CD14-positive monocyte (primary cell): ENCODE results near the gene LARP1. TPM values are rescaled to one million over a fixed set of nuclear protein-coding genes. Genes with fewer than 3 reads are reported as not detected.
A peak's percentile ranks its signal among the peaks of the same experiment; 100 is the strongest.

Experiments used
- DNase-seq, 3 donors: peaks; one replicate each; pipeline ENCODE4 v3.0.0-alpha.2; 2011 to 2022
- H2AFZ ChIP-seq: 2 replicates; pipeline ENCODE4 v1.6.0; 2012; ENCODE audit warnings: mild to moderate bottlenecking, low read depth, low read length, inconsistent platforms; ENCODE audit not compliant: insufficient read depth, poor library complexity, severe bottlenecking
- H3K27ac ChIP-seq, 2 donors: 1 replicate in 1 of 2; 2 replicates in 1 of 2; pipeline ENCODE4 v1.5.1; 2012 to 2013; ENCODE audit warnings: low read length in 2 of 2, control low read depth in 1 of 2, inconsistent platforms in 1 of 2, low read depth in 1 of 2, mild to moderate bottlenecking in 1 of 2
- H3K27me3 ChIP-seq, 2 donors: one replicate each; pipeline versions ENCODE4 v1.6.0 to v1.6.1; 2011 to 2013; ENCODE audit warnings: low read length in 2 of 2; ENCODE audit not compliant: control insufficient read depth in 2 of 2, insufficient read depth in 2 of 2
- H3K36me3 ChIP-seq, 2 donors: replicated peaks in 1 of 2; 1 replicate in 1 of 2; 2 replicates in 1 of 2; pipeline versions ENCODE4 v1.5.1 to v1.6.1; 2012 to 2013; ENCODE audit warnings: low read length in 2 of 2, control low read depth in 1 of 2, inconsistent platforms in 1 of 2, mild to moderate bottlenecking in 1 of 2; ENCODE audit not compliant: insufficient read depth in 2 of 2, control insufficient read depth in 1 of 2
- H3K4me1 ChIP-seq, 2 donors: 1 replicate in 1 of 2; 2 replicates in 1 of 2; pipeline versions ENCODE4 v1.5.1 to v1.6.1; 2012 to 2013; ENCODE audit warnings: low read length in 2 of 2, control low read depth in 1 of 2, inconsistent platforms in 1 of 2, mild to moderate bottlenecking in 1 of 2, moderate library complexity in 1 of 2; ENCODE audit not compliant: insufficient read depth in 2 of 2, control insufficient read depth in 1 of 2
- H3K4me2 ChIP-seq: replicated peaks from 2 replicates; pipeline ENCODE3; 2012; ENCODE audit warnings: low read length, moderate library complexity, mild to moderate bottlenecking; ENCODE audit not compliant: poor library complexity, severe bottlenecking; ENCODE audit errors: extremely low read depth
- H3K4me3 ChIP-seq, 3 experiments: fragments of 200-600 bp in 1 of 3; sonication (generic) in 1 of 3; replicated peaks in 1 of 3; 1 replicate in 2 of 3; 2 replicates in 1 of 3; pipeline ENCODE4 v1.5.1; 2011 to 2013; ENCODE audit warnings: low read length in 3 of 3, mild to moderate bottlenecking in 3 of 3, control low read depth in 2 of 3, low read depth in 2 of 3, inconsistent platforms in 1 of 3, moderate library complexity in 1 of 3
- H3K79me2 ChIP-seq: 2 replicates; pipeline ENCODE4 v1.6.0; 2012; ENCODE audit warnings: mild to moderate bottlenecking, control low read depth, inconsistent platforms, low read length, moderate library complexity; ENCODE audit not compliant: insufficient read depth
- H3K9ac ChIP-seq: 2 replicates; pipeline ENCODE4 v1.6.0; 2017; ENCODE audit warnings: low read length, mild to moderate bottlenecking; ENCODE audit not compliant: insufficient read depth, poor library complexity, severe bottlenecking
- H3K9me3 ChIP-seq, 2 donors: replicated peaks in 1 of 2; 1 replicate in 1 of 2; 2 replicates in 1 of 2; pipeline versions ENCODE4 v1.5.1 to v1.6.1; 2012 to 2013; ENCODE audit warnings: low read length in 2 of 2, control low read depth in 1 of 2; ENCODE audit not compliant: control insufficient read depth in 1 of 2, insufficient read depth in 1 of 2
- H4K20me1 ChIP-seq: 2 replicates; pipeline ENCODE4 v1.6.0; 2012; ENCODE audit warnings: mild to moderate bottlenecking, low read length, control low read depth, moderate library complexity; ENCODE audit not compliant: insufficient read depth
- H3K27ac Mint-ChIP-seq, 7 donors: one replicate each; pipeline ENCODE4 v1.8.0; 2020; ENCODE audit warnings: mild to moderate bottlenecking in 7 of 7, mixed read lengths in 7 of 7, moderate library complexity in 6 of 7, inconsistent platforms in 2 of 7
- H3K27me3 Mint-ChIP-seq, 3 donors: one replicate each; pipeline ENCODE4 v1.8.0; 2021 to 2022; ENCODE audit warnings: low read depth in 3 of 3, mild to moderate bottlenecking in 3 of 3, mixed read lengths in 3 of 3, moderate library complexity in 3 of 3, inconsistent platforms in 1 of 3
- H3K36me3 Mint-ChIP-seq, 2 donors: one replicate each; pipeline ENCODE4 v1.8.0; 2020; ENCODE audit warnings: mixed read lengths in 2 of 2, inconsistent platforms in 1 of 2, mild to moderate bottlenecking in 1 of 2
- H3K4me1 Mint-ChIP-seq: one replicate; pipeline ENCODE4 v1.8.0; 2020; ENCODE audit warnings: mild to moderate bottlenecking, mixed read lengths
- H3K4me3 Mint-ChIP-seq, 2 donors: one replicate each; pipeline ENCODE4 v1.8.0; 2020; ENCODE audit warnings: mild to moderate bottlenecking in 2 of 2, mixed read lengths in 2 of 2, moderate library complexity in 1 of 2
- H3K9me3 Mint-ChIP-seq, 7 donors: one replicate each; pipeline ENCODE4 v1.8.0; 2020 to 2022; ENCODE audit warnings: mixed read lengths in 7 of 7, mild to moderate bottlenecking in 6 of 7, moderate library complexity in 6 of 7, inconsistent platforms in 2 of 7
- CTCF ChIP-seq: fragments of 200-600 bp; IDR thresholded peaks from one replicate; pipeline ENCODE4 v1.8.0; 2022; ENCODE audit warnings: antibody characterized with exemption, mild to moderate bottlenecking
- WGBS: methylation state at CpG from one replicate; pipeline ENCODE4 v1.1.5; 2013; ENCODE audit warnings: missing lambda C conversion rate; ENCODE audit not compliant: insufficient coverage; 5-methylcytosine and 5-hydroxymethylcytosine counted together
- intact Hi-C, 2 donors: fragments of 100-400 bp; cut with micrococcal nuclease; formaldehyde crosslinking; loops; one replicate each; pipeline versions ENCODE4 v1.15.0 to v1.15.1; 2023
- polyA plus RNA-seq, 3 donors: library from polyadenylated mRNA; depleted of rRNA in 1 of 3; unstranded in 2 of 3; stranded (reverse) in 1 of 3; fragments of 300-500 nt in 2 of 3; fragments of >200 nt in 1 of 3; fragmentation: Illumina TruSeq in 2 of 3; gene quantifications; 1 replicate in 2 of 3; 2 replicates in 1 of 3; pipeline ENCODE4 v1.2.3, GENCODE V29; 2012 to 2021

Gene LARP1
- polyA plus RNA-seq, 3 donors: 4.7 to 55.0 (median 5.8) TPM

- Mint-ChIP-seq H3K27me3 (peaks cover 0 to 2% (median 2%) of the 10 kb centered on the region in 3 donors), H3K27ac (no peak overlapping the region), H3K4me3 (no peak overlapping the region), H3K36me3 (peaks cover 23 to 25% of the 10 kb centered on the region in 2 donors), H3K4me1 (peaks cover 9% of the 10 kb centered on the region), H3K9me3 (no peaks in the 10 kb centered on the region)
- Histone ChIP-seq H3K9me3 (no peaks in the 10 kb centered on the region), H3K27ac (peak overlapping the region in 1 of 2 donors; percentile 18), H3K36me3 (peaks cover 5 to 13% of the 10 kb centered on the region in 2 donors), H3K27me3 (no peaks in the 10 kb centered on the region), H3K79me2 (no peaks in the 10 kb centered on the region), H2AFZ (no peak overlapping the region), H3K9ac (no peak overlapping the region), H3K4me1 (no peaks in the 10 kb centered on the region), H3K4me3 (no peak overlapping the region), H3K4me2 (no peak overlapping the region), H4K20me1 (no peaks in the 10 kb centered on the region)
- no peak for DNase-seq
- 95% methylated on average over 2 of the region's 2 CpGs for whole genome bisulfite sequencing
- no peak for TF ChIP-seq CTCF
- intact Hi-C loops: no loop called here
These were observed 74.0 kb downstream of the LARP1 start for GRCh38 chr5:154829181-154829588.

- Histone ChIP-seq H3K36me3 (peaks cover 2 to 8% of the 10 kb centered on the region in 2 donors), H3K4me1 (no peaks in the 10 kb centered on the region), H3K9ac (no peak overlapping the region), H3K4me2 (no peak overlapping the region), H3K27me3 (no peaks in the 10 kb centered on the region), H3K79me2 (no peaks in the 10 kb centered on the region), H2AFZ (no peak overlapping the region), H3K9me3 (no peaks in the 10 kb centered on the region), H3K27ac (peak overlapping the region in 1 of 2 donors; percentile 18), H4K20me1 (no peaks in the 10 kb centered on the region), H3K4me3 (no peak overlapping the region)
- intact Hi-C loops: no loop called here
- peaks cover 18 to 22% of the 10 kb centered on the region in 2 donors for H3K36me3 Mint-ChIP-seq
- H3K27ac Mint-ChIP-seq: peak overlapping the region in 3 of 7 donors; percentile 30 to 73 (median 32)
- no peaks in the 10 kb centered on the region for H3K9me3 Mint-ChIP-seq
- DNase-seq: no peak
- peaks cover 0 to 2% (median 2%) of the 10 kb centered on the region in 3 donors for H3K27me3 Mint-ChIP-seq
- WGBS: 93% methylated on average over 4 of the region's 4 CpGs
- H3K4me3 Mint-ChIP-seq: no peak overlapping the region
- peaks cover 9% of the 10 kb centered on the region for H3K4me1 Mint-ChIP-seq
- TF ChIP-seq CTCF: no peak
These were observed 74.5 kb downstream of the LARP1 start for GRCh38 chr5:154829589-154830218.
